Endothelial cell of umbilical vein (primary cell): ENCODE data around the gene SPATA24. TPM values are rescaled to one million over a fixed set of nuclear protein-coding genes. Genes with fewer than 3 reads are reported as not detected.

ENCODE experiments used
- BruUV-seq: library from RNA; stranded (reverse); fragments of 400-500 nt; replicated peaks from 2 replicates; lab custom pipeline; 2021; lab: Mats Ljungman, UMichigan
- CTCF ChIA-PET: fragments of 300-600, 350-600 bp; sonication (Branson Sonifier 250); formaldehyde crosslinking; loops from one replicate; lab custom pipeline; 2021; ENCODE audit warnings: antibody characterized with exemption, inconsistent platforms; lab: Charles Lee
- POLR2A ChIA-PET: fragments of 300-600, 350-600 bp; sonication (Branson Sonifier 250); formaldehyde crosslinking; loops from one replicate; lab custom pipeline; 2021; ENCODE audit warnings: antibody characterized with exemption, inconsistent platforms; lab: Charles Lee
- DNase-seq: peaks from one replicate; pipeline ENCODE4 v3.0.0-alpha.2; 2011; ENCODE audit warnings: low read depth, low spot score
- FAIRE-seq: peaks from 2 replicates; lab custom pipeline; 2011; peaks lifted over from hg19 to GRCh38; lab: Jason Lieb, UNC
- H2AFZ ChIP-seq: 2 replicates; pipeline ENCODE4 v1.6.0; 2012; ENCODE audit warnings: low read depth, low read length, control low read depth, inconsistent platforms
- H3K27ac ChIP-seq: 2 replicates; pipeline ENCODE4 v1.5.1; 2011; ENCODE audit warnings: low read depth, mild to moderate bottlenecking, control low read depth, low read length, moderate library complexity; ENCODE audit not compliant: insufficient read depth
- H3K27me3 ChIP-seq, 2 experiments: 2 replicates each; pipeline versions ENCODE4 v1.6.0 to v1.6.1; 2011; ENCODE audit warnings: low read length in 2 of 2, mixed read lengths in 1 of 2; ENCODE audit not compliant: control insufficient read depth in 2 of 2, insufficient read depth in 2 of 2
- H3K36me3 ChIP-seq, 2 experiments: 2 replicates in 1 of 2; 3 replicates in 1 of 2; pipeline ENCODE4 v1.5.1; 2011; ENCODE audit warnings: low read length in 2 of 2, mild to moderate bottlenecking in 1 of 2, moderate library complexity in 1 of 2; ENCODE audit not compliant: control insufficient read depth in 2 of 2, insufficient read depth in 2 of 2; ENCODE audit errors: extremely low read depth in 1 of 2
- H3K4me1 ChIP-seq: 3 replicates; pipeline ENCODE4 v1.5.1; 2011; ENCODE audit warnings: mild to moderate bottlenecking, low read length; ENCODE audit not compliant: control insufficient read depth, insufficient read depth; ENCODE audit errors: extremely low read depth
- H3K4me2 ChIP-seq: 2 replicates; pipeline ENCODE4 v1.6.1; 2011; ENCODE audit warnings: low read length, control low read depth, mixed read lengths; ENCODE audit not compliant: insufficient read depth
- H3K4me3 ChIP-seq, 3 experiments: fragments of 200-600 bp in 1 of 3; sonication (generic), shearing (Covaris generic) in 1 of 3; replicated peaks in 1 of 3; 2 replicates each; pipeline ENCODE4 v1.5.1; 2011 to 2016; ENCODE audit warnings: control low read depth in 3 of 3, low read length in 3 of 3, mild to moderate bottlenecking in 2 of 3, inconsistent platforms in 1 of 3, low read depth in 1 of 3, moderate library complexity in 1 of 3; ENCODE audit not compliant: insufficient read depth in 1 of 3
- H3K79me2 ChIP-seq: 2 replicates; pipeline ENCODE4 v1.6.0; 2012; ENCODE audit warnings: low read length, inconsistent platforms; ENCODE audit not compliant: control insufficient read depth, insufficient read depth
- H3K9ac ChIP-seq: replicated peaks from 2 replicates; pipeline ENCODE3; 2011; ENCODE audit warnings: low read length, control low read depth; ENCODE audit not compliant: insufficient read depth; ENCODE audit errors: extremely low read depth
- H3K9me1 ChIP-seq: replicated peaks from 3 replicates; pipeline ENCODE4 v1.6.0; 2011; ENCODE audit warnings: mild to moderate bottlenecking, low read length; ENCODE audit not compliant: control insufficient read depth, insufficient read depth; ENCODE audit errors: extremely low read depth
- H3K9me3 ChIP-seq: replicated peaks from 2 replicates; pipeline ENCODE4 v1.5.1; 2012; ENCODE audit warnings: low read length, inconsistent platforms; ENCODE audit not compliant: control insufficient read depth, insufficient read depth
- H4K20me1 ChIP-seq: replicated peaks from 2 replicates; pipeline ENCODE3; 2011; ENCODE audit warnings: mild to moderate bottlenecking, low read length; ENCODE audit not compliant: control insufficient read depth, insufficient read depth; ENCODE audit errors: extremely low read depth
- CTCF ChIP-seq, 2 donors: IDR thresholded peaks; 1 replicate in 1 of 2; 2 replicates in 1 of 2; pipeline ENCODE4 v1.5.1; 2011; ENCODE audit warnings: low read length in 2 of 2, mild to moderate bottlenecking in 2 of 2, moderate library complexity in 2 of 2, control low read depth in 1 of 2, inconsistent platforms in 1 of 2, low read depth in 1 of 2; ENCODE audit not compliant: insufficient read depth in 1 of 2; ENCODE audit errors: extremely low read depth in 1 of 2
- JUN ChIP-seq: IDR thresholded peaks from 2 replicates; pipeline ENCODE4 v1.6.1; 2011; ENCODE audit warnings: borderline replicate concordance, low read depth; ENCODE audit not compliant: insufficient read length, insufficient read depth
- MAX ChIP-seq: IDR thresholded peaks from 2 replicates; pipeline ENCODE4 v1.6.1; 2011; ENCODE audit not compliant: insufficient read depth, insufficient read length
- POLR2A ChIP-seq: IDR thresholded peaks from 2 replicates; pipeline ENCODE4 v1.6.1; 2012; ENCODE audit warnings: low read depth, mild to moderate bottlenecking, control low read depth, low read length
- dilution Hi-C: fragments of 300-500 bp; cut with MboI; formaldehyde crosslinking; loops from one replicate; pipeline ENCODE4 v1.15.0; 2019; ENCODE audit warnings: low sequenced_read_pairs; ENCODE audit not compliant: extremely low pct_ligation_motif_present
- intact Hi-C: fragments of 100-400 bp; cut with micrococcal nuclease; formaldehyde crosslinking; loops from one replicate; pipeline ENCODE4 v1.10.0; 2022
- polyA plus RNA-seq, 4 experiments: library from polyadenylated mRNA; depleted of rRNA in 3 of 4; stranded (reverse) in 3 of 4; unstranded in 1 of 4; fragments of >200 nt; gene quantifications; 2 replicates each; pipeline versions ENCODE4 v1.2.1 to v1.2.3, GENCODE V29; 2011 to 2012; ENCODE audit warnings: missing spikeins in 1 of 4
- total RNA-seq: library from RNA; stranded (reverse); gene quantifications from 2 replicates; pipeline ENCODE4 v1.2.3, GENCODE V29; 2021

The SPATA24 gene
- total and polyA plus RNA-seq, 2 donors (not counting 3 experiments of a cell fraction or from before 2014, with no cell fraction given) = 3.2 to 7.9 TPM

GRCh38 chr5:139403418-139403786 lies 487 bp downstream of the SPATA24 start:
- intact Hi-C loops = loop anchor here (10.0 kb wide), 1 partner anchor 209 kb away; the partner anchor contains the start of gene SIL1
- DNase-seq = no peak
- Histone ChIP-seq H3K4me1 (peaks cover 14% of the 10 kb centered on the region), H3K4me3 (peak overlapping the region; percentile 4 to 77 (median 48)), H2AFZ (peak overlapping the region; percentile 91), H3K79me2 (no peaks in the 10 kb centered on the region), H3K9me3 (no peaks in the 10 kb centered on the region), H3K27ac (peak overlapping the region; percentile 67), H3K9ac (peak overlapping the region; percentile 70), H3K27me3 (no peaks in the 10 kb centered on the region), H3K4me2 (peak overlapping the region; percentile 92), H3K9me1 (no peaks in the 10 kb centered on the region), H4K20me1 (no peaks in the 10 kb centered on the region), H3K36me3 (no peaks in the 10 kb centered on the region)
- TSS peak; percentile 65 for BruUV-seq
- CTCF ChIA-PET = interaction anchor here (0.9 to 1.5 kb wide), 2 partner anchors 16 to 118 kb away, joined by 3 read pairs; no protein-coding TSS in a partner anchor
- POLR2A ChIA-PET = interaction anchor here (0.6 to 0.9 kb wide), 3 partner anchors 59 to 205 kb away, joined by 3 to 4 read pairs (median 3); partner anchors contain the start of genes ECSCR and PAIP2
- TF ChIP-seq CTCF (IDR thresholded peaks at IDR 0.05; ENCODE audit: extremely low read depth in 1 of 2, insufficient read depth in 1 of 2, low read depth in 1 of 2, low read length in 2 of 2) = no peak
- no peak for TF ChIP-seq POLR2A
- TF ChIP-seq JUN = peak; percentile 41
- no peak for TF ChIP-seq MAX
- no peak for FAIRE-seq
- dilution Hi-C loops = no loop called here

- dilution Hi-C loops = no loop called here
- POLR2A ChIA-PET = no interaction called here
- H3K4me1 ChIP-seq = peaks cover 14% of the 10 kb centered on the region
These were observed 1.2 kb downstream of the SPATA24 start for GRCh38 chr5:139402561-139403158.

More at GRCh38 chr5:139402561-139403158, 1.2 kb downstream of the SPATA24 start:
- CTCF ChIA-PET = interaction anchor here (1.2 to 1.5 kb wide), 2 partner anchors 8 to 16 kb away, joined by 3 read pairs; no protein-coding TSS in a partner anchor
- H3K27me3 ChIP-seq = no peaks in the 10 kb centered on the region
- H3K36me3 ChIP-seq = no peaks in the 10 kb centered on the region
- BruUV-seq = no TSS peak
- TF ChIP-seq POLR2A (no peak), CTCF (IDR thresholded peaks at IDR 0.05; ENCODE audit: extremely low read depth in 1 of 2, insufficient read depth in 1 of 2, low read depth in 1 of 2, low read length in 2 of 2) (peak; percentile 32 to 50)
- no peaks in the 10 kb centered on the region for H3K9me1 ChIP-seq
- H3K4me3 ChIP-seq = no peak overlapping the region
- intact Hi-C loops = loop anchor here (10.0 kb wide), 1 partner anchor 208 kb away; the partner anchor contains the start of gene SIL1
- DNase-seq = no peak
- H2AFZ ChIP-seq = no peak overlapping the region
- H3K79me2 ChIP-seq = no peaks in the 10 kb centered on the region
- H3K9ac ChIP-seq = no peak overlapping the region
- no peaks in the 10 kb centered on the region for H4K20me1 ChIP-seq
- no peak overlapping the region for H3K4me2 ChIP-seq
- FAIRE-seq = peak; percentile 42
- H3K9me3 ChIP-seq = no peaks in the 10 kb centered on the region
- H3K27ac ChIP-seq = no peak overlapping the region
